Measurements from ENCODE around the gene QPRT.
A peak's percentile ranks its signal among the peaks of the same experiment; 100 is the strongest.
"Not testable (repeated sequence)": the region's sequence is repeated elsewhere in the genome, so short reads cannot be mapped to it uniquely, and the experiment has no call there.

Gene QPRT

GRCh38 chr16:29708917-29709600 is 30.1 kb downstream of the QPRT start:
- Histone ChIP-seq H3K36me3 (ENCODE audit: control insufficient read depth in 2 of 2, insufficient read depth in 1 of 2, low read length in 2 of 2) (no peaks in the 10 kb centered on the region), H3K27ac (ENCODE audit: extremely low read depth, low read depth, low read length) (no peak overlapping the region), H3K9me3 (ENCODE audit: control insufficient read depth, insufficient read depth, low read depth, low read length) (no peaks in the 10 kb centered on the region), H3K4me3 (ENCODE audit: low read depth, low read length) (no peak overlapping the region), H3K4me1 (ENCODE audit: control insufficient read depth, insufficient read depth, low read length) (no peaks in the 10 kb centered on the region)
- no peak for TF ChIP-seq ZNF24 (tag by site-specific recombination; IDR thresholded peaks at IDR 0.05)
- no peak for TF ChIP-seq ZNF785 (tag by site-specific recombination; IDR thresholded peaks at IDR 0.05)
- TF ChIP-seq ZNF830 (tag by site-specific recombination; IDR thresholded peaks at IDR 0.05; ENCODE audit: low read depth), result no peak
- no peak for TF ChIP-seq ZNF621 (tag by site-specific recombination; IDR thresholded peaks at IDR 0.05)
- no peak for TF ChIP-seq ZNF335 (tag by site-specific recombination; conservative IDR thresholded peaks at IDR 0.05)
- no peak for TF ChIP-seq ZNF660 (tag by site-specific recombination; IDR thresholded peaks at IDR 0.05)
- TF ChIP-seq GLIS1 (tag by site-specific recombination; IDR thresholded peaks at IDR 0.05), result no peak
- CTCF ChIA-PET, result interaction anchor here (0.7 to 1.1 kb wide), 2 partner anchors 10 to 76 kb away, joined by 5 to 6 read pairs; no protein-coding TSS in a partner anchor
- POLR2A ChIA-PET, result no interaction called here

GRCh38 chr16:29709657-29710056 is 30.7 kb downstream of the QPRT start:
- H3K4me3 ChIP-seq (ENCODE audit: low read depth, low read length); POLR2A ChIA-PET; H3K9me3 ChIP-seq (ENCODE audit: control insufficient read depth, insufficient read depth, low read depth, low read length); H3K36me3 ChIP-seq (ENCODE audit: control insufficient read depth in 2 of 2, insufficient read depth in 1 of 2, low read length in 2 of 2); H3K4me1 ChIP-seq (ENCODE audit: control insufficient read depth, insufficient read depth, low read length); H3K27ac ChIP-seq (ENCODE audit: extremely low read depth, low read depth, low read length): not testable (repeated sequence)
- CTCF ChIA-PET, result interaction anchor here (0.7 to 1.1 kb wide), 2 partner anchors 11 to 76 kb away, joined by 5 to 6 read pairs; no protein-coding TSS in a partner anchor

- H3K4me1 ChIP-seq (ENCODE audit: control insufficient read depth, insufficient read depth, low read length), result peaks cover 6% of the 10 kb centered on the region; the same call in 1 of the 2 replicates
- ChIA-PET CTCF (interaction anchor here (0.6 to 2.7 kb wide), 4 partner anchors 10 to 242 kb away, joined by 3 to 16 read pairs (median 4); no protein-coding TSS in a partner anchor), POLR2A (no interaction called here)
- H3K36me3 ChIP-seq (ENCODE audit: control insufficient read depth in 2 of 2, insufficient read depth in 1 of 2, low read length in 2 of 2), result no peaks in the 10 kb centered on the region
- H3K9me3 ChIP-seq (ENCODE audit: control insufficient read depth, insufficient read depth, low read depth, low read length), result no peaks in the 10 kb centered on the region
- H3K27ac ChIP-seq (ENCODE audit: extremely low read depth, low read depth, low read length), result no peak overlapping the region
- no peak overlapping the region for H3K4me3 ChIP-seq (ENCODE audit: low read depth, low read length)
- TF ChIP-seq ZNF510 (tag by site-specific recombination; IDR thresholded peaks at IDR 0.05; ENCODE audit: insufficient replicate concordance) (no peak), ZNF23 (tag by site-specific recombination; IDR thresholded peaks at IDR 0.05; ENCODE audit: borderline replicate concordance) (no peak), CTCF (tag by site-specific recombination; IDR thresholded peaks at IDR 0.05) (no peak), TRIM28 (IDR thresholded peaks at IDR 0.05; ENCODE audit: borderline replicate concordance, low read length) (no peak), ZNF146 (tag by site-specific recombination; IDR thresholded peaks at IDR 0.05) (no peak), ZNF660 (tag by site-specific recombination; IDR thresholded peaks at IDR 0.05) (peak; percentile 63; the same call in 1 of the 2 replicates), ZNF830 (tag by site-specific recombination; IDR thresholded peaks at IDR 0.05; ENCODE audit: low read depth) (no peak), GLI4 (tag by site-specific recombination; IDR thresholded peaks at IDR 0.05) (no peak), ZNF521 (tag by site-specific recombination; IDR thresholded peaks at IDR 0.05) (no peak), ZNF114 (tag by site-specific recombination; IDR thresholded peaks at IDR 0.05) (no peak), ZNF670 (tag by site-specific recombination; IDR thresholded peaks at IDR 0.05; ENCODE audit: low read depth) (no peak), ZBTB17 (tag by site-specific recombination; IDR thresholded peaks at IDR 0.05) (peak; percentile 56), OVOL3 (tag by site-specific recombination; IDR thresholded peaks at IDR 0.05) (no peak), ZNF704 (tag by site-specific recombination; IDR thresholded peaks at IDR 0.05) (no peak), ZNF561 (tag by site-specific recombination; IDR thresholded peaks at IDR 0.05; ENCODE audit: borderline replicate concordance) (no peak), ZNF580 (tag by site-specific recombination; IDR thresholded peaks at IDR 0.05) (peak; percentile 63; the same call in 1 of the 2 replicates), ZNF394 (tag by site-specific recombination; IDR thresholded peaks at IDR 0.05; ENCODE audit: borderline replicate concordance) (no peak), ZNF558 (tag by site-specific recombination; IDR thresholded peaks at IDR 0.05) (no peak), YY1 (tag by site-specific recombination; IDR thresholded peaks at IDR 0.05) (no peak), GLI2 (tag by site-specific recombination; IDR thresholded peaks at IDR 0.05; ENCODE audit: borderline replicate concordance, low read depth) (no peak), SP3 (tag by site-specific recombination; IDR thresholded peaks at IDR 0.05) (no peak), ZNF266 (tag by site-specific recombination; IDR thresholded peaks at IDR 0.05; ENCODE audit: low read depth) (no peak)
These were observed 31.5 kb downstream of the QPRT start for GRCh38 chr16:29710227-29711219.
